DMS114 treated with DMSO at 0.1 percent for 48 hours (cell line): ENCODE data around the gene SNCB.

ENCODE experiments used
- DNase-seq: peaks from one replicate; lab custom pipeline; 2025; ENCODE audit not compliant: unreplicated experiment; lab: John Stamatoyannopoulos, UW

SNCB gene

GRCh38 chr5:176629853-176630680, at the start of gene SNCB, which contains the start of gene EIF4E1B:
Gene SNCB, minus strand, starts transcription at chr5:176630534. Its CDS starts 880 bp downstream, at chr5:176629654.
Gene EIF4E1B, plus strand, starts transcription at chr5:176630675. Its CDS starts 12,113 bp downstream, at chr5:176642788.
- peak; percentile 65 for DNase-seq

- DNase-seq = no peak
These were observed 49.3 kb upstream of the SNCB start for GRCh38 chr5:176679365-176680225.

GRCh38 chr5:176678584-176678983, 48.2 kb upstream of the SNCB start:
- DNase-seq = no peak

- no peak for DNase-seq
These were observed 47.0 kb upstream of the SNCB start for GRCh38 chr5:176677209-176677939.

- no peak for DNase-seq
These were observed 46.1 kb upstream of the SNCB start for GRCh38 chr5:176676361-176676824.

GRCh38 chr5:176675676-176676360, 45.5 kb upstream of the SNCB start:
- DNase-seq = no peak

- no peak for DNase-seq
These were observed 44.5 kb upstream of the SNCB start for GRCh38 chr5:176674799-176675198.

- DNase-seq = no peak
These were observed 43.6 kb upstream of the SNCB start for GRCh38 chr5:176673651-176674583.

- DNase-seq = no peak
These were observed 41.8 kb upstream of the SNCB start for GRCh38 chr5:176671890-176672747.

- no peak for DNase-seq
These were observed 41.1 kb upstream of the SNCB start for GRCh38 chr5:176671399-176671798.

- DNase-seq = no peak
These were observed 40.1 kb upstream of the SNCB start for GRCh38 chr5:176670449-176670848.

- DNase-seq = no peak
These were observed 37.3 kb upstream of the SNCB start for GRCh38 chr5:176667637-176668036.

GRCh38 chr5:176665517-176665916, 35.2 kb upstream of the SNCB start:
- no peak for DNase-seq

GRCh38 chr5:176664886-176665285, 34.6 kb upstream of the SNCB start:
- no peak for DNase-seq

- DNase-seq = no peak
These were observed 34.1 kb upstream of the SNCB start for GRCh38 chr5:176664479-176664878.

GRCh38 chr5:176663566-176663965, 33.2 kb upstream of the SNCB start:
- no peak for DNase-seq

- no peak for DNase-seq
These were observed 32.3 kb upstream of the SNCB start for GRCh38 chr5:176662371-176663333.
